HG03442 (cell line): ENCODE results near the gene CAMTA1.

Experiments used
- ATAC-seq: cut with Tn5 transposase; IDR thresholded peaks from one replicate; pipeline ENCODE4 v1.9.1; 2021; ENCODE audit warnings: mild to moderate bottlenecking, moderate library complexity; ENCODE audit not compliant: unreplicated experiment

The CAMTA1 gene

DNA sequence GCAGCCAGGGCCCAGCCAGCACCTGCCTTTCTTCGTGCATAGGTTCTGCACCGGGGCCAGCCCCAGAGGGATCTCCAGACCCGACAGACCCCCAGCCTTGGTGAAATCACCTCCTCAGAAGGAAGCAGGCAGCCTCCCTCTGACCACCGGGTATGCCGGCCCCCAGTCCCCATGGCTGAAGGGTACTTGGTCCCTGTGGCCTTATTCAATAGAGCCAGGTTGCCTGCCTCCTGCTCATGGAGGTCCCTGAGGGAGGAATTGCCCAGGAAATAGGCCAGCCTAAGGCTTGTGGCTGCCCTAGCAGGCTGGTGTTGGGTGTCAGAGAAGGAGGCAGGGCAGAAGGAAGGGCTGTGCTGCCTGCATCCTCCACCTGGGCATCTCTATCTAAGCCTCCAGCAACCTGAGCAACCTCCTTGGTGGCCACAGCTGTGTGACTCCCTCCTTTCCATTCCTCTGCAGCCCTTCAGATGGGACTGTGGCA lies 647.7 kb downstream of the CAMTA1 start:
- no peak for ATAC-seq

DNA sequence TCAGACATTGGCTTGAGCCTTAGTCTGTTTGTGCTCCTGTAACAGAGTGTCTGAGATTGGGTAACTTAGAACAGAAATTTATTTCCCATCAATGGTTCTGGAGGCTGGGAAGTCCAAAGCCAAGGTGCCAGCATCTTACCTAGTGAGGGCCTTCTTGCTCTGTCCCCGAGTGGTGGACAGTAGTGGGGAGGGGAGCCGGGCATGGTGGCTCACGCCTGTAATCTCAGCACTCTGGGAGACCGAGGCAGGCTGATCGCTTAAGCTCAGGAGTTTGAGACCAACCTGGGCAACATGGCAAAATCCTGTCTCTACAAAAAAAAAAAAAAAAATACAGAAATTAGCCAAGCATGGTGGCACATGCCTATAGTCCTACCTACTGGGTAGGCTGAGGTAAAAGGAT lies 649.3 kb downstream of the CAMTA1 start:
- ATAC-seq, result no peak

GRCh38 chr1:7435276-7436055 lies 650.2 kb downstream of the CAMTA1 start:
- no peak for ATAC-seq

DNA sequence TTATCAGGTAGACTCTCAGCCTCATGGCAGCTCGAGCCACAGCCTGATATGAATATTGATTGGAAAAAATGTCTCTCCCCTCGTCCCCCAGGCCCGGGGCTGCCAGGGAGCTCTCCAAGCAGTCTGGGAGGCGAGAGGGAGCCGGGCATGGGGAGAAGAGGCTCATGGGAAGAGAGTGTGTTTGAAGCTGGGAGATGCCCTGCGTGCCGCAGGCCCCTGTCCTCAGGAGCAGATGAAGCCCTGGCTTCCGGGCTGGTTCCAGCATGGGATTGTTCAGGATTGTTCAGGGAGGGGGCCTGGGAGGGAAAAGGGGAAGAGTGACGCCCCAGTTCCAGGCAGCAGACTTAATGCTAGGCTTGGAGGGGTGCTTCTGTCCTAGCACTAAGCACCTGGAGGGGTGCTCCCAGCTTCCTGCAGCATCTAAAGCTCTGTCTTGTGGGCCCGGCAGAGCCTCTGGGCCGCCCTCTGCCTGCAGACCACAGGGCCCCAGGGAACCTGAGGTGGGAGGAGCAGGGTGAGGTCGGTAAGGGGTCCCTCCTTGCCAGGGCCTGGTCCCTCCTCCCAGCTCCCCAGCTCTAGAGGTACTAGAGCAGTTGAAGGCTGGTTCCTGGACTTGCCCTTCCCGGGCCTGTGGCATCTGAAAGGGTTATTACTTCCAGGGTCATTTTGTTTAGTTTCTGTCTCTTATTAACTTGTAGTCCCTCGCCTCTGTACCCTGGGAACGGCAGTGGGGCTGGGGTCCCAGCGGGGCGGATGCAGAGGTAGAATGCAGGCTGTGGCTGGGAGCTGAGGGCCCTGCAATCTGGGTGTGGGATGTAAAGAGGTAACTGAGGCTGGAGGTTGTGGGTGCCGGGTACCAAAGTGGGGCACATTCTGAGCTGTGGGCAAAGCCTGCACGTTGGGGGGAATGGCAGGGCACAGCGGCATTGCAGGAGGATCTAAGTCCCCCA lies 651.1 kb downstream of the CAMTA1 start:
- ATAC-seq, result no peak

DNA sequence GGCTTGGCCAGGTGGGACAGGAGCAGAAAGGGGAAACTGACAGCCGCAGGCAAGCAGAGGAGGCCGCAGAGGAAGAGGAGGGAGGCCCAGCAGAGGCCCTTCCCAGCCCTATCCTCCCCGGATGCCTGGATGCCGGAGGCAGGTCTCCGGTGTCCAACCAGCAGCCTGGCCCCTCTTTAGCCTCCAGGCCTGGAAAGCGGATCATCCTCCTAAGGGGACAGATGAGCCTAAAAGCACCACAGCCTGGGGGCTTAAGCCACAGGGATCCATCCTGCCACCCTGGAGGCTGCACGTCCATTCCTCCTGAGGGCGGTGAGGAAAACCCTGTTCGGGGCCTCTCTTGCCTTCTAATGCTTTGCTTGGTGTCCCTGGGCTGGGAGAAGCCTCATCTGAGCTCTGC lies 651.8 kb downstream of the CAMTA1 start:
- no peak for ATAC-seq

DNA sequence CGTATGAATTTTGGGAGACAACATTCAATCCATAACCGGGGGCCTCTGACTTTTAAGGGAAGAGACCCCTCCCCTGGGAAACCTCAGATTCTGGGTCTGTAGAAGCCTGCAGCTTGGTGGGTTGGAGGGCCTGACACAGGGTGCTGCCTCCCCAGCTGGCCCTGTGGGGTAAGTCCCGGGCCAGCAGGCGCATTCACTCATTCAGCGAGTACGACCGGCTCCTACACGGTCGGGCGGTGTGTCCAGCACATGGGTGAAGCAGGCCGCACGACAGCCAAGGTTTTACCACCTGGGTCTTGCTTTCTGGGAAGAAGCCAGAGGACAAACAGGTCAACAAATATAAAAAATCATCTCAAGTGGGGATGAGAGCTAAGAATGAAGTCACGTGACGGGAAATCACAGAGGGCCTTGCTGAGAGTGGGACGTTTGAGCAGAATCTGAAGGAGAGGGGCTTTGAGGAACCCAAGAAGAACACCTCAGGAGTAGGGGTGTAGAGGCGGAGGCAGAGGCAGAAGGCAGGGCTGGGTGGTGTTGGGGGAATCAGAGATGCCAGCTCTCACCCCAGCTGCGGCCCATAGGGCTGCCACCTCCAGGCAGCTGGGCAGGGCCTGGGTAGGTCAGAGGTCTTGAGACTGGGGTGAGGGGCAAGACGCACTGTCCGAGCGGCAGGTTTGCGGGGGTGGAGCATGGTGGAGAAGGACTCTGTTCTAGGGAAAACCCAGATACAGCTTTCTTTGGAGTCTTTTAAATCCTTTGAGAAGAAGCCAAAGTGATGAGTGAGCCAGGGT lies 652.5 kb downstream of the CAMTA1 start:
- ATAC-seq, result no peak

GRCh38 chr1:7438396-7438785 lies 653.1 kb downstream of the CAMTA1 start:
- ATAC-seq, result no peak

- ATAC-seq, result no peak
Measured at GRCh38 chr1:7438921-7439655, 653.8 kb downstream of the CAMTA1 start.

DNA sequence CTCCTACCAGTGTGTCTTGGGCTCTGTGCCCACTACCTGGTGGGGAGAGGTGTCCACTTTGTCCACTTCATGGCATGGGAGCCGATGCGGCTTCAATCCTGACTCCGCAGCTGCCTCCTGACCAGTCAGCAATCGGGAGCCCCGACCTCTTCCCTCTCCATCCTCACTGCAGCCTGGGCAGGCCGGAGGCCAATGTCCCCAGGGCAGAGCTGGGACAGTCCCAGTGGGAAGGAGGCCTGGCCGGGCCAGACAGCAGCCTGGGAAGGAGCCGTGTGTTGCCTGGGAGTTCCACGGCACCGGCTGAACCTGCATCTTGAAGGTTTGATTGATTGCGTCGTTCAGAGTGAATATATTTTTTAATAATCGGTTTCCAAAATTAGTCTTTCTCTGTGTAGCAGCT lies 654.9 kb downstream of the CAMTA1 start:
- ATAC-seq, result no peak

DNA sequence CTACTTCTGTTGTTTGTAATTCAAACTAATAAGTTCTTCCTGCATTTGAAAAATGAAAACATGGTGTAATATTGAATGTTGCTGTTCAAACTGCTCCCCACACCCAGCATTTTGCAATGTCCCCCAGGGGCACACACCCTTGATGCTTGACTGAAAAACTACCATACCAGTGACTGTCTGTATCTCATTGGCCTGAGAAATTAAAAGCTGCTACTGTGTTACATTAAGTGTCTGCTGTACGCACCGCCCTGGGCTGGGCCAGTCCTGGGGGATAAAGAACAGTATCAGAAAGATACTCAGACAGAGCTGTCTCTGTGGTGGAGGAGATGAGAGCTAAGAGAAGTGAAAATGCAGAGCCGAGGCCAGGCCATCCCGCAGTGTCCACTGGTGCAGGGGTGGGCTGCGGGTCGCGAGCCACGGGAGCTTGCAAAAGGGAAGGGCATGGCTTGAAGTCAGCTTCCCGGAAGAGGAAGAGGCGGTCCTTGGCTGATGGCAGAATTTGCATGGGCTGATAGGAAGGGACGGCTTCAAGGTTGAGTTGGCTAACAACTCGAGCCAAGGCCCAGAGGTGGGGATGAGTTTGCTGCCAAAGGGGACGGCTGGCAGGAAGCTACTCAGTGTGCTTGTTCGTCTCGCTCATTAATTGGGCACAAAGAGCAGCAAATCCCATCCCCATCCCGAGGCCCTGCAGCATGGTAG lies 656.0 kb downstream of the CAMTA1 start:
- no peak for ATAC-seq

- no peak for ATAC-seq
Measured at GRCh38 chr1:7442036-7442435, 656.8 kb downstream of the CAMTA1 start.

DNA sequence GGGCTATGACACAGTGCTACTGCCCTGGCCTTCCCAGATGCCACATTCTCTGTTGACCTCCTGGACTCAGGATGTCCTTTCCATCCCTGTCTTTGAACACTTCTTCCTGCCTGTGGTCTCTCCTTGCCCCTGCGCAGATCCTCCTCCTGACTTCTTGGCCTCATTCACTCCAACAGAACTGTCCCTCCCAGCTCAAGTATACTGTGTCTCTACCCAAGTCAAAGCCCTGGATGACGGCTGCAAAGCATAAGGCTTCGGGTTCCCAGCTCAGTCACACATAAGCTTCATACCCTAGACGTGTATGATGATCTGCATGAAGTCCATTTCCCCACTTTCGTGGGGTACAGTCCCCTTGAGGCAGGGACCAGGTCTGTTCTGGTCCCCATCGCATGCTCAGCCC lies 657.7 kb downstream of the CAMTA1 start:
- no peak for ATAC-seq

DNA sequence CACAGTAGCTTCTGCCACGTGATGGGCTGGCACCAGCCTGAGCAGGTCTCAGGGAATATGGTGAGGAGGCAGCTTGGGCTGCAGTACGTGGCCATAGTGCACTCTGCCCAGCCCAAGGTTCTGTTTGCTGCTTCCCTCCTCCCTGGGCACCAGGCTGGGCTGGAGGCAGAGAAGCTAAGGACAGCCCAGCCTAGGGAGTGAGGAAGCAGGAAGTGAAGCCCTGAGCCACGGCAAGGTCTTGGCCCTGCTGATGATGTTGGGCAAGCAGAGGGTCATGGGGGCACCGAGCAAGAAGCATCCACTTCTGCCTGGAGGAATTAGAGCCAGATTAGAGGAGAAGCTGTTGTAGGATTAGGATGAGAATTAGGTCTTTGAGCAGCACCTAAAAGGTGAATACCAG lies 659.1 kb downstream of the CAMTA1 start:
- ATAC-seq, result no peak

- ATAC-seq, result no peak
Measured at GRCh38 chr1:7447093-7447492, 661.8 kb downstream of the CAMTA1 start.

DNA sequence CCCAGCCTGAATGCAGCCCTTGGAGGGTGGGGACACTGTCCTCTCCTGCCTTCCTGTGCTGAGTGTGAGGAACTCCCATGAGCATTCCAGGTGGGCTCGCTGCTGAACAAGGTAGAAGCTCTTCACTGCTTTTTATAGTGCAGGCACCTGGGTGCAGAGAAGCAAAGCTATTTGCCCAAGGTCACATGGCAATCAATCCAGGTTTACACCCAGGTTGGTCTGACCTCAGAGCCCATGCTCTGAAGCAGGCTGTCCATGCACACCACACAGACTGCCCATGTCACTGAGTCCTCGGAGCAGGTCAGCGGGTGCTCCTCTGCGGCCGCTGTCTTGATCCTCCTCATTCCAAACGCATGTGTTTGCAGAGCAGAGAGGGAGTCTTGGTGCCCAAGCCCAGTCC lies 662.5 kb downstream of the CAMTA1 start:
- ATAC-seq, result no peak

DNA sequence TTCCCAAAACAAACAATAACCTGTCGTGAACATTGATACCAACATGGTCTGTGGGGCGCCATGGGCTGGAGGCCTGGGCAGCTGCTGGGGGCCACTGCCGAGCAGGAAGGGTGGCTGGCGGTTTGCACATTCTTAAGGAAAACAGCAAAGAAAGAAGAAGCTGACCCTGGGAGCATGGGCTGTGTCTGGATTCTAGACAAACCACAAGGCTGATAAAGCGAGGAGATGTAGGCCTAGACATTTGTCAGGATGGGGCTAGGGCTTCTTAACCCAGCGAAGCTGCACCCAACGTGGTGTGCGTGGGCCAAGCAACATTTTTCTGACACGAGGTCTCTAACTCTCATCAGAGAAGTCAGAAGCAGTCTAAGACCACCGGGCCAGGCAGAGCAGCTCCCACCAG lies 663.7 kb downstream of the CAMTA1 start:
- no peak for ATAC-seq

- ATAC-seq, result no peak
Measured at GRCh38 chr1:7449750-7450149, 664.5 kb downstream of the CAMTA1 start.

GRCh38 chr1:7450838-7451237 lies 665.6 kb downstream of the CAMTA1 start:
- no peak for ATAC-seq

DNA sequence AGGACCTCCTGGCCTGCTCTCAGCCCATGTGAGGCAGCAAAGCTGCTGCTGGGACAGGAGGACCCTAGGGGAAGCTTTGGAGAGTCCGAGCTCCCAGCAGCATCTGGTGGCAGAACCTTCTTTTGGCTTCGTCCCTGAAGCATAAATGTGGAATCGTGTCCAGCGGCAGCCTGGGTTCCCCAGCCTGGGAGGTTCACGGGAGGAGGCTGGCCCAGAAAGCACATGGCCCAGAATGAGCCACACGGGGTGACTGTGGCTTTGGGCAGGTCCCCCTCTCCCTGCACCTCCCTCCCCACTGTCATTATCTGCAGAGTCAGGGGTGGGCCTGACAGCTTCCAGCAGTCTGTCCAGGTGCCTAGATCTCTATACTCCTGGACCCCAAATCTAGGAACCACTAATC lies 667.8 kb downstream of the CAMTA1 start:
- no peak for ATAC-seq
